Liver (tissue), 9 donors: ENCODE data around the gene TRIP12. TPM values are rescaled to one million over a fixed set of nuclear protein-coding genes. Genes with fewer than 3 reads are reported as not detected.

Experiments
- DNase-seq: peaks from one replicate; pipeline ENCODE4 v3.0.0-alpha.2; 2017; ENCODE audit warnings: low spot score
- H3K27ac ChIP-seq, 2 donors: one replicate each; pipeline ENCODE4 v1.7.0; 2013; ENCODE audit warnings: inconsistent platforms in 2 of 2, low read length in 2 of 2, control low read depth in 1 of 2, low read depth in 1 of 2, mild to moderate bottlenecking in 1 of 2
- H3K27me3 ChIP-seq, 4 donors: one replicate each; pipeline versions ENCODE4 v1.6.1 to v1.7.0; 2013; ENCODE audit warnings: low read length in 3 of 4, inconsistent platforms in 1 of 4, mild to moderate bottlenecking in 1 of 4, moderate library complexity in 1 of 4; ENCODE audit not compliant: control insufficient read depth in 4 of 4, insufficient read depth in 4 of 4
- H3K36me3 ChIP-seq, 4 donors: one replicate each; pipeline versions ENCODE4 v1.6.1 to v1.7.0; 2013; ENCODE audit warnings: low read length in 3 of 4, mild to moderate bottlenecking in 3 of 4, low read depth in 1 of 4, moderate library complexity in 1 of 4; ENCODE audit not compliant: control insufficient read depth in 4 of 4, insufficient read depth in 3 of 4
- H3K4me1 ChIP-seq, 4 donors: one replicate each; pipeline versions ENCODE4 v1.6.1 to v1.7.0; 2013; ENCODE audit warnings: low read length in 3 of 4, mild to moderate bottlenecking in 3 of 4, moderate library complexity in 1 of 4; ENCODE audit not compliant: control insufficient read depth in 4 of 4, insufficient read depth in 4 of 4
- H3K4me3 ChIP-seq, 3 donors: one replicate each; pipeline versions ENCODE4 v1.6.1 to v1.7.0; 2013; ENCODE audit warnings: low read length in 3 of 3, control low read depth in 1 of 3, low read depth in 1 of 3, mild to moderate bottlenecking in 1 of 3
- H3K9ac ChIP-seq, 2 donors: one replicate each; pipeline ENCODE4 v1.7.0; 2013; ENCODE audit warnings: low read length in 2 of 2, mild to moderate bottlenecking in 2 of 2, moderate library complexity in 2 of 2, control low read depth in 1 of 2, low read depth in 1 of 2
- H3K9me3 ChIP-seq, 4 donors: one replicate each; pipeline versions ENCODE4 v1.6.1 to v1.7.0; 2013; ENCODE audit warnings: low read length in 3 of 4; ENCODE audit not compliant: control insufficient read depth in 4 of 4
- ATF3 ChIP-seq: IDR thresholded peaks from 2 replicates; pipeline ENCODE4 v1.6.1; 2016; ENCODE audit warnings: antibody characterized with exemption
- CTCF ChIP-seq: fragments of 150-350 bp; IDR thresholded peaks from 2 replicates; pipeline ENCODE4 v1.5.1; 2017; ENCODE audit warnings: improper control_type of control experiment, low read depth, low read length; ENCODE audit not compliant: missing input control
- EGR1 ChIP-seq, 2 donors: IDR thresholded peaks; 2 replicates each; pipeline ENCODE4 v1.6.1; 2016 to 2018; ENCODE audit warnings: antibody characterized with exemption in 2 of 2, low read depth in 2 of 2
- FOXA1 ChIP-seq: IDR thresholded peaks from 2 replicates; pipeline ENCODE4 v1.6.1; 2016; ENCODE audit warnings: antibody characterized with exemption
- FOXA2 ChIP-seq: IDR thresholded peaks from 2 replicates; pipeline ENCODE4 v1.6.1; 2016; ENCODE audit warnings: antibody characterized with exemption
- GABPA ChIP-seq, 2 donors: IDR thresholded peaks in 1 of 2; conservative IDR thresholded peaks in 1 of 2; 2 replicates each; pipeline ENCODE4 v1.6.1; 2016; ENCODE audit warnings: antibody characterized with exemption in 2 of 2, mild to moderate bottlenecking in 1 of 2, moderate library complexity in 1 of 2
- HNF4A ChIP-seq, 2 donors: conservative IDR thresholded peaks; 2 replicates each; pipeline ENCODE4 v1.6.1; 2016; ENCODE audit warnings: antibody characterized with exemption in 2 of 2, mild to moderate bottlenecking in 2 of 2
- HNF4G ChIP-seq: IDR thresholded peaks from 2 replicates; pipeline ENCODE4 v1.6.1; 2016; ENCODE audit warnings: antibody characterized with exemption
- NR2F2 ChIP-seq: IDR thresholded peaks from 2 replicates; pipeline ENCODE4 v1.6.1; 2016; ENCODE audit warnings: antibody characterized with exemption
- RAD21 ChIP-seq, 2 donors: IDR thresholded peaks; 2 replicates each; pipeline ENCODE4 v1.6.1; 2016; ENCODE audit warnings: antibody characterized with exemption in 2 of 2, mild to moderate bottlenecking in 2 of 2
- REST ChIP-seq: IDR thresholded peaks from 2 replicates; pipeline ENCODE4 v1.6.1; 2016; ENCODE audit warnings: antibody characterized with exemption, mild to moderate bottlenecking
- ZBTB33 ChIP-seq: IDR thresholded peaks from 2 replicates; pipeline ENCODE4 v1.6.1; 2016; ENCODE audit warnings: antibody characterized with exemption
- WGBS: extraction: QIAGEN DNeasy Blood & Tissue Kit; methylation state at CpG from one replicate; pipeline ENCODE4 v1.1.7; 2013; 5-methylcytosine and 5-hydroxymethylcytosine counted together
- polyA plus RNA-seq, 2 donors: library from polyadenylated mRNA; stranded (reverse) in 1 of 2; unstranded in 1 of 2; fragments of 200-250 nt in 1 of 2; fragments of >200 nt in 1 of 2; fragmentation: Nextera tagmentation in 1 of 2; extraction: Ambion mirVana in 1 of 2; gene quantifications; one replicate each; pipeline versions ENCODE4 v1.2.1 to v1.2.3, GENCODE V29; 2013 to 2015
- total RNA-seq, 2 donors: library from RNA; depleted of rRNA; stranded (reverse); fragments of >200 nt; gene quantifications; one replicate each; pipeline ENCODE4 v1.2.3, GENCODE V29; 2014
- donor health status: healthy.
- donor health status: healthy.
- donor health status: healthy.
- donor health status: healthy.
- donor health status: healthy.

Gene TRIP12
- total and polyA plus RNA-seq, 4 donors = 13.9 to 128 (median 67.4) TPM

GRCh38 chr2:229836847-229837246, 85.0 kb downstream of the TRIP12 start:
- Histone ChIP-seq H3K36me3 (peaks cover 0 to 27% (median 12%) of the 10 kb centered on the region in 4 donors), H3K9me3 (no peaks in the 10 kb centered on the region)
- WGBS = 95% methylated on average over 7 of the region's 7 CpGs

More at GRCh38 chr2:229836847-229837246, 85.0 kb downstream of the TRIP12 start:
- DNase-seq = no peak
- no peak overlapping the region for H3K27ac ChIP-seq
- TF ChIP-seq FOXA1 (no peak), NR2F2 (no peak), REST (no peak), ZBTB33 (no peak), RAD21 (IDR thresholded peaks at IDR 0.05) (no peak), HNF4G (no peak), FOXA2 (no peak), ATF3 (no peak), GABPA (IDR thresholded peaks at IDR 0.05 in 1 of 2, conservative IDR thresholded peaks at IDR 0.05 in 1 of 2) (no peak), EGR1 (IDR thresholded peaks at IDR 0.05; ENCODE audit: low read depth in 2 of 2) (no peak), HNF4A (conservative IDR thresholded peaks at IDR 0.05) (no peak), CTCF (no peak)
- no peak overlapping the region for H3K4me3 ChIP-seq
- no peaks in the 10 kb centered on the region for H3K27me3 ChIP-seq
- no peak overlapping the region for H3K9ac ChIP-seq
- H3K4me1 ChIP-seq = no peaks in the 10 kb centered on the region
